ENCODE results near the gene LRRC46. TPM values are rescaled to one million over a fixed set of nuclear protein-coding genes. Genes with fewer than 3 reads are reported as not detected.

LRRC46 gene
- total RNA-seq, 1 experiment from 2014 or later, result 0.31 TPM

GRCh38 chr17:47850373-47850691 is 18.9 kb downstream of the LRRC46 start:
- H2BK120ac ChIP-seq (ENCODE audit: low read depth, low read length, poor library complexity, severe bottlenecking), result no peak overlapping the region
- no peaks in the 10 kb centered on the region for H3K79me2 ChIP-seq (ENCODE audit: insufficient read depth, low read length)
- no peak overlapping the region for H2BK5ac ChIP-seq (ENCODE audit: insufficient read length, low read length)
- Mint-ChIP-seq H3K4me1 (peaks cover 44 to 49% of the 10 kb centered on the region in 2 experiments), H3K9me3 (no peaks in the 10 kb centered on the region; a peak in 2 of 5 replicates), H3K4me3 (peak overlapping the region; percentile 62 to 83), H3K36me3 (ENCODE audit: insufficient read depth in 1 of 3, low read depth in 3 of 3) (peaks cover 0 to 2% (median 0%) of the 10 kb centered on the region in 3 experiments; a peak in 1 of 7 replicates), H3K27ac (no peak overlapping the region; a peak in 1 of 7 replicates), H3K27me3 (ENCODE audit: low read depth) (peaks cover 96% of the 10 kb centered on the region)
- H3K4me2 ChIP-seq (ENCODE audit: insufficient read depth, insufficient read length, low read length), result peak overlapping the region; percentile 75
- H2BK20ac ChIP-seq (ENCODE audit: low read depth, low read length, poor library complexity, severe bottlenecking), result no peak overlapping the region
- no peak for DNase-seq
- H3K4me1 ChIP-seq (ENCODE audit: insufficient read depth, low read length), result peaks cover 7% of the 10 kb centered on the region
- no peaks in the 10 kb centered on the region for H3K9me3 ChIP-seq (ENCODE audit: control insufficient read depth, low read depth, low read length)
- H4K5ac ChIP-seq (ENCODE audit: insufficient read length, low read depth, low read length), result no peak overlapping the region
- no peak overlapping the region for H3K23ac ChIP-seq (ENCODE audit: insufficient read length, low read depth, low read length)
- no peak overlapping the region for H4K91ac ChIP-seq (ENCODE audit: insufficient read length, low read depth, low read length)
- peaks cover 27% of the 10 kb centered on the region for H3K23me2 ChIP-seq (ENCODE audit: insufficient read length, low read depth, low read length, poor library complexity, severe bottlenecking)
- no peak overlapping the region for H3K18ac ChIP-seq (ENCODE audit: insufficient read length, low read depth, low read length)
- no peak overlapping the region for H4K8ac ChIP-seq (replicated peaks; ENCODE audit: insufficient read length, low read depth, low read length)
- H4K20me1 ChIP-seq (ENCODE audit: control insufficient read depth, insufficient read depth, insufficient read length), result no peaks in the 10 kb centered on the region
- no peak overlapping the region for H3K56ac ChIP-seq (ENCODE audit: insufficient read length, low read depth, low read length)
- WGBS (ENCODE audit: extremely low coverage, insufficient read length, low lambda C conversion rate), result no CpG with 5 or more reads among the region's 9 CpGs
- H2AK5ac ChIP-seq (ENCODE audit: insufficient read length, low read length), result no peak overlapping the region
- no peaks in the 10 kb centered on the region for H3K79me1 ChIP-seq (ENCODE audit: insufficient read depth, low read depth, low read length, poor library complexity, severe bottlenecking)
- no peak for TF ChIP-seq CTCF (conservative IDR thresholded peaks at IDR 0.05)
- H3K27ac ChIP-seq (ENCODE audit: insufficient read length, low read depth, low read length), result no peak overlapping the region
- peak overlapping the region; percentile 20 for H3K9ac ChIP-seq (ENCODE audit: extremely low read depth, insufficient read length, low read length)
- H2BK12ac ChIP-seq (ENCODE audit: insufficient read length, low read depth, low read length), result no peak overlapping the region
- H2AFZ ChIP-seq (ENCODE audit: low read length), result no peak overlapping the region
- no peak overlapping the region for H3T11ph ChIP-seq (ENCODE audit: low read length)
- no peak overlapping the region for H3K14ac ChIP-seq (ENCODE audit: insufficient read depth, low read length)
- H2BK15ac ChIP-seq (ENCODE audit: low read depth, low read length), result no peak overlapping the region
- no peak overlapping the region for H3K4ac ChIP-seq (ENCODE audit: low read depth, low read length)
- peaks cover 71% of the 10 kb centered on the region for H3K27me3 ChIP-seq (ENCODE audit: insufficient read depth, low read length)

Data from H9 (cell line).